OCI-LY1 (cell line): ENCODE data around the gene SPART.

Experiments used
- EZH2 ChIP-seq: fragments of 200-600 bp; sonication (generic), shearing (Covaris generic); IDR thresholded peaks from 2 replicates; pipeline ENCODE4 v1.8.0; 2017; ENCODE audit warnings: borderline replicate concordance, mixed run types, mild to moderate bottlenecking, antibody characterized with exemption, low read length, moderate library complexity, mixed read lengths
- TF ChIP-seq, protein P1 (sequence below): fragments of 200-600 bp; sonication (generic), shearing (Covaris generic); IDR thresholded peaks from 2 replicates; pipeline ENCODE4 v1.5.1; 2017; ENCODE audit warnings: mild to moderate bottlenecking, antibody characterized with exemption, low read length, moderate library complexity, mixed read lengths

DNA sequence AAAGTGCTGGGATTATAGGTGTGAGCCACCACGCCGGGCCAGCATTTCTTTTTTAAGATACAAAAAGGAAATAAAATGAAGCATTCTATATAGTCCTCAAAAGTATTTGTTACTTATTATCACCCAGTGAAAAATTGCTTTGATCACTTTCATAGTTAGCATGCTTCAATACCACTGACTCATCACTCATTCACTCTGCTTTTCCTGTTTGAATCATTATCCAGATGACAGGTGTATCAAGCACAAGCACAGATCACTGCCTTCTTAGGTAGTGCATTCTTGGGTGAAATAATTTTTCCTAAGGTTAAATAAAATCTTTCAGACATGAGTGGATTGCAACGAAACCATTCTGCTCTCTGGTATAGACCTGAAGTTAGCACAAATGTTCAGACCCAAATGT lies 35.8 kb upstream of the SPART start:
- TF ChIP-seq, protein P1, sequence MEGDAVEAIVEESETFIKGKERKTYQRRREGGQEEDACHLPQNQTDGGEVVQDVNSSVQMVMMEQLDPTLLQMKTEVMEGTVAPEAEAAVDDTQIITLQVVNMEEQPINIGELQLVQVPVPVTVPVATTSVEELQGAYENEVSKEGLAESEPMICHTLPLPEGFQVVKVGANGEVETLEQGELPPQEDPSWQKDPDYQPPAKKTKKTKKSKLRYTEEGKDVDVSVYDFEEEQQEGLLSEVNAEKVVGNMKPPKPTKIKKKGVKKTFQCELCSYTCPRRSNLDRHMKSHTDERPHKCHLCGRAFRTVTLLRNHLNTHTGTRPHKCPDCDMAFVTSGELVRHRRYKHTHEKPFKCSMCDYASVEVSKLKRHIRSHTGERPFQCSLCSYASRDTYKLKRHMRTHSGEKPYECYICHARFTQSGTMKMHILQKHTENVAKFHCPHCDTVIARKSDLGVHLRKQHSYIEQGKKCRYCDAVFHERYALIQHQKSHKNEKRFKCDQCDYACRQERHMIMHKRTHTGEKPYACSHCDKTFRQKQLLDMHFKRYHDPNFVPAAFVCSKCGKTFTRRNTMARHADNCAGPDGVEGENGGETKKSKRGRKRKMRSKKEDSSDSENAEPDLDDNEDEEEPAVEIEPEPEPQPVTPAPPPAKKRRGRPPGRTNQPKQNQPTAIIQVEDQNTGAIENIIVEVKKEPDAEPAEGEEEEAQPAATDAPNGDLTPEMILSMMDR: no peak
- TF ChIP-seq EZH2: no peak
